IPS-NIHi11 (cell line): ENCODE data around the gene HOXA2.

ENCODE experiments used
- DNase-seq: peaks from one replicate; pipeline ENCODE4 v3.0.0; 2012; ENCODE audit warnings: mixed read lengths, low spot score

HOXA2 gene

GRCh38 chr7:27078616-27079233 lies 23.8 kb downstream of the HOXA2 start:
- no peak for DNase-seq

GRCh38 chr7:27073076-27073475 lies 29.4 kb downstream of the HOXA2 start:
- no peak for DNase-seq

- DNase-seq = no peak
These were observed 30.7 kb downstream of the HOXA2 start for GRCh38 chr7:27071622-27072390.

GRCh38 chr7:27068259-27068658 lies 34.2 kb downstream of the HOXA2 start:
- DNase-seq = no peak

GRCh38 chr7:27066148-27066547 lies 36.3 kb downstream of the HOXA2 start:
- DNase-seq = no peak

- no peak for DNase-seq
These were observed 36.8 kb downstream of the HOXA2 start for GRCh38 chr7:27065709-27066108.

GRCh38 chr7:27064661-27065060 lies 37.8 kb downstream of the HOXA2 start:
- DNase-seq = no peak

- DNase-seq = no peak
These were observed 38.3 kb downstream of the HOXA2 start for GRCh38 chr7:27064159-27064558.

- no peak for DNase-seq
These were observed 39.5 kb downstream of the HOXA2 start for GRCh38 chr7:27062946-27063345.

- peak; percentile 27 for DNase-seq
These were observed 49.3 kb downstream of the HOXA2 start for GRCh38 chr7:27053153-27053552.

- DNase-seq = no peak
These were observed 51.0 kb downstream of the HOXA2 start for GRCh38 chr7:27051451-27051850.
